ENCODE data around the gene DCUN1D4.

DCUN1D4 gene

GRCh38 chr4:51963841-51964517, 121.0 kb downstream of the DCUN1D4 start:
- DNase-seq (ENCODE audit: low read depth in 3 of 3): no peak

GRCh38 chr4:51965862-51966261, 122.9 kb downstream of the DCUN1D4 start:
- no peak for DNase-seq (ENCODE audit: low read depth in 3 of 3)
